Measurements from ENCODE around the gene PDGFC.

DNA sequence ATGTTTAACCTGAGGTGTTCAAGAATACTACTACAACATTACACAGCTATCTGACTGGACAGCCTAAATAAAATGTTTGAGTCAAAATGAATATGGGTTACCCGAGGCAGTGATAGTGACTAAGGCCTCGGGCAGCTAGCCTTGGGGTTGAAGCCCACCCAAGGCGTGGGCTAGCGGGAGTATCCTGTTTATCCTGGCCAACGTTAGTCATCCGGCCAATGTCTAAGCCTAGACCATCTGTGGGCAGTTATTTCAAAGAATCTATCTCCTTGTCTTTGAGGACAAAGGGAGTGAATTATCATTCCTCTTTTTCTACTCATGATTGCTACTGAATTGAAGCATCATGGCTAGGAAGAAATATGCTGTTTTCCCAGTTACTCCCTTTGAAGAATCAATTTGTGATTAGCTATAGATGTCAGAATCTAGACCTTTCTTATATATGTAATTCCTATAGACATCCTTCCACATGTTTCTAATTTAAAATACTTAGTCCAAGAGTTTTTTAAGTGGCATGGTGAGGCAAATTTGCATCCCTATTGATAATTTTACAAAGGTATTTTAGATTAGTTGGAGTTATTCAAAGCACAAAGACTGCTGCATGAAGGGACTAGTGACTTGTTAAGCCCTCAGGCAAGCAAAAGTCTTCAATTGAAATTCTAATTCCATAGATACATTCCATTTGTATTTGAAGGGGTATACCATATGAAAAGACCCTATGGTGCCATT, 6.0 kb upstream of the PDGFC start:
- TF ChIP-seq EZH2 (IDR thresholded peaks at IDR 0.05; ENCODE audit: borderline replicate concordance) (no peak), CTCF (IDR thresholded peaks at IDR 0.05; ENCODE audit: poor library complexity) (no peak), EZH2phosphoT487 (IDR thresholded peaks at IDR 0.05; ENCODE audit: low read depth, severe bottlenecking, unreplicated experiment) (no peak)

Measured in hepatocyte (in vitro differentiated cells).